WTC11 (cell line): ENCODE results near the gene LCA5.

ENCODE experiments used
- CBFB ChIP-seq: sonication (generic); formaldehyde crosslinking; IDR thresholded peaks from 2 replicates; pipeline ENCODE4 v1.8.1; 2022; ENCODE audit warnings: mild to moderate bottlenecking, low read depth, missing genetic modification reagents
- CTCF ChIP-seq: fragments of 200-600 bp; IDR thresholded peaks from 2 replicates; pipeline ENCODE4 v1.8.0; 2022; ENCODE audit warnings: antibody characterized with exemption
- ESRRA ChIP-seq: sonication (generic); formaldehyde crosslinking; IDR thresholded peaks from 2 replicates; pipeline ENCODE4 v1.8.1; 2022; ENCODE audit warnings: mild to moderate bottlenecking, missing genetic modification reagents, borderline replicate concordance
- IRF2 ChIP-seq: sonication (generic); formaldehyde crosslinking; IDR thresholded peaks from 2 replicates; pipeline ENCODE4 v1.8.0; 2022; ENCODE audit warnings: low read depth, missing genetic modification reagents, borderline replicate concordance
- NR1H2 ChIP-seq: sonication (generic); formaldehyde crosslinking; IDR thresholded peaks from 2 replicates; pipeline ENCODE4 v1.9.0; 2021; ENCODE audit warnings: mild to moderate bottlenecking, moderate library complexity, missing genetic modification reagents
- PREB ChIP-seq: sonication (generic); formaldehyde crosslinking; IDR thresholded peaks from 2 replicates; pipeline ENCODE4 v1.8.1; 2022; ENCODE audit warnings: mild to moderate bottlenecking, missing genetic modification reagents, moderate library complexity, borderline replicate concordance
- TEAD1 ChIP-seq: sonication (generic); formaldehyde crosslinking; IDR thresholded peaks from 2 replicates; pipeline ENCODE4 v1.8.0; 2022; ENCODE audit warnings: mild to moderate bottlenecking, missing genetic modification reagents
- ZNF121 ChIP-seq: sonication (generic); formaldehyde crosslinking; IDR thresholded peaks from 2 replicates; pipeline ENCODE4 v1.8.0; 2023; ENCODE audit warnings: missing genetic modification reagents
- ZNF263 ChIP-seq: sonication (generic); formaldehyde crosslinking; IDR thresholded peaks from 2 replicates; pipeline ENCODE4 v1.8.1; 2022; ENCODE audit warnings: low read depth, mild to moderate bottlenecking, moderate library complexity, missing genetic modification reagents

- TF ChIP-seq CTCF: no peak
- TF ChIP-seq ESRRA (CRISPR knock-in tag): no peak
- TF ChIP-seq ZNF121 (CRISPR knock-in tag): no peak
- no peak for TF ChIP-seq PREB (CRISPR knock-in tag)
- TF ChIP-seq ZNF263 (CRISPR knock-in tag): no peak
- TF ChIP-seq IRF2 (CRISPR knock-in tag): no peak
- no peak for TF ChIP-seq NR1H2
- no peak for TF ChIP-seq CBFB
- TF ChIP-seq TEAD1 (CRISPR knock-in tag): no peak
These were observed 68.6 kb downstream of the LCA5 start for GRCh38 chr6:79468587-79468986.
